ENCODE results near the gene OR3A2.
"Not testable (repeated sequence)": the region's sequence is repeated elsewhere in the genome, so short reads cannot be mapped to it uniquely, and the experiment has no call there.

The OR3A2 gene

GRCh38 chr17:3232300-3232699 lies 153.8 kb downstream of the OR3A2 start:
- DNase-seq (ENCODE audit: low read depth); H3K4me3 ChIP-seq (ENCODE audit: low read depth, low read length); in situ Hi-C loops (cut with HindIII; ENCODE audit: low sequenced_read_pairs): not testable (repeated sequence)
